Measurements from ENCODE around the gene SPTY2D1. TPM values are rescaled to one million over a fixed set of nuclear protein-coding genes. Genes with fewer than 3 reads are reported as not detected.
A peak's percentile ranks its signal among the peaks of the same experiment; 100 is the strongest.

Gene SPTY2D1
- total and polyA plus RNA-seq, 2 experiments from 2014 or later = 5.9 to 14.1 TPM

DNA sequence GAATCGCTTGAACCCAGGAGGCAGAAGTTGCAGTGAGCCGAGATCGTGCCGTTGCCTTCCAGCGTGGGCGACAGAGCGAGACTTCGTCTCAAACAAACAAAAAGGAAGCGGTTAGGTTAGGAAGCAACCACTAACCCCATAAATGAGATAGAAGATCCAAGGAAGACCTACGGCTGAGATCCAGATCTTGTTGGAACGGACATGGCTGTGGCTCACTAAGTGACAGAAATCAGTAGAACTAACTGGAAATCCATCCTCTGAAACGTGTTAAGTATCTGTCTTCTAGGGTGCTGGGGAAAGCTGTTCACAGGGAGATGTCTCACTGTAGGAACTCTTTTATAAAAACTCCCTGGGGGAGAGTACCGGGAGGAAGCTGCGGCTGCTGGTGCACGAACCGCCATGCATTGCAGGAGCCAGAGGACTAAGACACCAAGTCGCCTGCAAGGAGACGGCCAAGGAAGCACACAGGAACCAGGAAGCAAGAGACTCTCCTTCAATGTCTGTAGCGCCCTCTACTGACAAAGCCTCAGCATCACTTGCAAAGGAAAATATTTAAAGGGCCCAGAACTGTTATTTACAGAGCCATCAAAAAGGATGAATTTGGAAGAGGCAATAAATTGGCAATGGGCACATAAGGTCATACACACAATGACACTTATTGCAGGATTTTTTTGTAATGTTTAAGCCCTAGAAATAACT is 16.9 kb upstream of the SPTY2D1 start:
- H3K4me2 ChIP-seq = no peak overlapping the region
- DNase-seq (ENCODE audit: low spot score) = peak; percentile 94
- no peak overlapping the region for H3K27ac ChIP-seq (ENCODE audit: low read depth)
- H3K79me2 ChIP-seq (replicated peaks; ENCODE audit: insufficient read depth) = no peaks in the 10 kb centered on the region
- Mint-ChIP-seq H3K27ac (no peak overlapping the region), H3K36me3 (ENCODE audit: low read depth) (no peaks in the 10 kb centered on the region), H3K4me1 (peaks cover 2% of the 10 kb centered on the region; the same call in 1 of the 3 replicates), H3K4me3 (peak overlapping the region; percentile 62), H3K27me3 (ENCODE audit: insufficient read depth, low read depth, poor library complexity) (no peaks in the 10 kb centered on the region), H3K9me3 (no peaks in the 10 kb centered on the region)
- ATAC-seq = peak; percentile 100
- no peak overlapping the region for H3K4me3 ChIP-seq
- no peaks in the 10 kb centered on the region for H3K9me2 ChIP-seq (ENCODE audit: insufficient read depth)
- no peaks in the 10 kb centered on the region for H3F3A ChIP-seq (replicated peaks; ENCODE audit: low read depth)
- no peaks in the 10 kb centered on the region for H3K36me3 ChIP-seq (ENCODE audit: insufficient read depth)
- no peaks in the 10 kb centered on the region for H3K27me3 ChIP-seq (ENCODE audit: insufficient read depth)
- no peaks in the 10 kb centered on the region for H3K4me1 ChIP-seq (ENCODE audit: insufficient read depth)
- no peaks in the 10 kb centered on the region for H4K20me1 ChIP-seq (replicated peaks; ENCODE audit: insufficient read depth)
- peak overlapping the region; percentile 97 for H2AFZ ChIP-seq
- TF ChIP-seq POLR2AphosphoS5 (IDR thresholded peaks at IDR 0.05; ENCODE audit: low read depth) (no peak), CREB1 (CRISPR knock-in tag; IDR thresholded peaks at IDR 0.05; ENCODE audit: low read depth) (0 out of 2 replicates have a peak, but pooled peaks have one; percentile 11), ZNF114 (CRISPR knock-in tag; IDR thresholded peaks at IDR 0.05) (no peak), EZH2phosphoT487 (IDR thresholded peaks at IDR 0.05; ENCODE audit: unreplicated experiment) (no peak), ZNF462 (CRISPR knock-in tag; IDR thresholded peaks at IDR 0.05) (no peak), STAT1 (IDR thresholded peaks at IDR 0.05; ENCODE audit: unreplicated experiment) (no peak), CTCF (conservative IDR thresholded peaks at IDR 0.05; ENCODE audit: low read depth in 2 of 2) (peak; percentile 91 to 92)
- TF ChIP-seq, protein P1, sequence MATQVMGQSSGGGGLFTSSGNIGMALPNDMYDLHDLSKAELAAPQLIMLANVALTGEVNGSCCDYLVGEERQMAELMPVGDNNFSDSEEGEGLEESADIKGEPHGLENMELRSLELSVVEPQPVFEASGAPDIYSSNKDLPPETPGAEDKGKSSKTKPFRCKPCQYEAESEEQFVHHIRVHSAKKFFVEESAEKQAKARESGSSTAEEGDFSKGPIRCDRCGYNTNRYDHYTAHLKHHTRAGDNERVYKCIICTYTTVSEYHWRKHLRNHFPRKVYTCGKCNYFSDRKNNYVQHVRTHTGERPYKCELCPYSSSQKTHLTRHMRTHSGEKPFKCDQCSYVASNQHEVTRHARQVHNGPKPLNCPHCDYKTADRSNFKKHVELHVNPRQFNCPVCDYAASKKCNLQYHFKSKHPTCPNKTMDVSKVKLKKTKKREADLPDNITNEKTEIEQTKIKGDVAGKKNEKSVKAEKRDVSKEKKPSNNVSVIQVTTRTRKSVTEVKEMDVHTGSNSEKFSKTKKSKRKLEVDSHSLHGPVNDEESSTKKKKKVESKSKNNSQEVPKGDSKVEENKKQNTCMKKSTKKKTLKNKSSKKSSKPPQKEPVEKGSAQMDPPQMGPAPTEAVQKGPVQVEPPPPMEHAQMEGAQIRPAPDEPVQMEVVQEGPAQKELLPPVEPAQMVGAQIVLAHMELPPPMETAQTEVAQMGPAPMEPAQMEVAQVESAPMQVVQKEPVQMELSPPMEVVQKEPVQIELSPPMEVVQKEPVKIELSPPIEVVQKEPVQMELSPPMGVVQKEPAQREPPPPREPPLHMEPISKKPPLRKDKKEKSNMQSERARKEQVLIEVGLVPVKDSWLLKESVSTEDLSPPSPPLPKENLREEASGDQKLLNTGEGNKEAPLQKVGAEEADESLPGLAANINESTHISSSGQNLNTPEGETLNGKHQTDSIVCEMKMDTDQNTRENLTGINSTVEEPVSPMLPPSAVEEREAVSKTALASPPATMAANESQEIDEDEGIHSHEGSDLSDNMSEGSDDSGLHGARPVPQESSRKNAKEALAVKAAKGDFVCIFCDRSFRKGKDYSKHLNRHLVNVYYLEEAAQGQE (IDR thresholded peaks at IDR 0.05; ENCODE audit: unreplicated experiment) = no peak
- TF ChIP-seq, protein P2, sequence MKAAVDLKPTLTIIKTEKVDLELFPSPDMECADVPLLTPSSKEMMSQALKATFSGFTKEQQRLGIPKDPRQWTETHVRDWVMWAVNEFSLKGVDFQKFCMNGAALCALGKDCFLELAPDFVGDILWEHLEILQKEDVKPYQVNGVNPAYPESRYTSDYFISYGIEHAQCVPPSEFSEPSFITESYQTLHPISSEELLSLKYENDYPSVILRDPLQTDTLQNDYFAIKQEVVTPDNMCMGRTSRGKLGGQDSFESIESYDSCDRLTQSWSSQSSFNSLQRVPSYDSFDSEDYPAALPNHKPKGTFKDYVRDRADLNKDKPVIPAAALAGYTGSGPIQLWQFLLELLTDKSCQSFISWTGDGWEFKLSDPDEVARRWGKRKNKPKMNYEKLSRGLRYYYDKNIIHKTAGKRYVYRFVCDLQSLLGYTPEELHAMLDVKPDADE (IDR thresholded peaks at IDR 0.05) = no peak

Data from GM23338 (cell line).